Islet precursor cell (in vitro differentiated cells): ENCODE results near the gene KPNB1.

Experiments used
- DNase-seq: peaks from one replicate; pipeline ENCODE4 v3.0.0-alpha.2; 2018

The KPNB1 gene

DNA sequence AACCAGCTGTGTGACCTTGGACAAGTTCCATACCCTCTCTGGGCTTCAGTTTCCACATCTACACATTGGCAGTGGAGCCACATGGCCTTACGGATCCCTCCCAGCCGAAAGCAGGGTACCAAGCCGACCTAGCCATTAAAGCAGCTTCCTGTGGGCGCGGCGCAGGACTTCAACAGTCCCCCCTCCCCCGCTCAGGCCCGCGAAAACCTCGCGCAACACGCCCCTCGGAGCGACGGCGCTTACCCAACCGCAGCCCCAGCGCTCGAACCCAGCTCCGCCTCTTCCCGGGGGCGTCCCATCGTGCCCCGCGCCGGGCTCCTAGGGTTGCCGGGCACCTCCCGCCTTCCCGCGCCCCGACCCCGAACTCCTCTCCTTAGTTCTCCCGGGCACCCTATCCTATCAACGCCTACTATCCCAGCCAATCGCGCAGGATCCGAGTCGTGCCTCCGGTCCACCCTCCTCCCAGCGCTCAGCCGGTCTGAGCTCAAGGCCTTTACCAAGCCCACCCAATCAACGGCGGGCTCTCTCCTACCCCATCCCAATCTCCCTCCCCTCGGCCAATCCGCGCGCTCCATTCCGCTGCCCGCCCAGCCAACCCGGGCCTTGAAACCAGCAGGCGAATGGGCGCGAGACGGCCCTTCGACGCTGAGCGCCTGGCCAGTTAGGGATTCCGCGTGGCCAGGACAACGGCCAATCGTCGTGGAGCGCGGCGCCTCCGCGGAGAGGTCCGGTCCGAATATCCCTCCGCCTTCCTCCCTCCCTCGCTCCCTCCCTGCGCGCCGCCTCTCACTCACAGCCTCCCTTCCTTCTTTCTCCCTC is at the start of gene KPNB1:
Gene KPNB1, plus strand, starts transcription at position 767 of the 819 bp plus-strand sequence. CDS start 326 bp downstream, outside the sequence.
- peak; percentile 100 for DNase-seq

GRCh38 chr17:47603830-47604597 is 45.7 kb upstream of the KPNB1 start:
- no peak for DNase-seq

DNA sequence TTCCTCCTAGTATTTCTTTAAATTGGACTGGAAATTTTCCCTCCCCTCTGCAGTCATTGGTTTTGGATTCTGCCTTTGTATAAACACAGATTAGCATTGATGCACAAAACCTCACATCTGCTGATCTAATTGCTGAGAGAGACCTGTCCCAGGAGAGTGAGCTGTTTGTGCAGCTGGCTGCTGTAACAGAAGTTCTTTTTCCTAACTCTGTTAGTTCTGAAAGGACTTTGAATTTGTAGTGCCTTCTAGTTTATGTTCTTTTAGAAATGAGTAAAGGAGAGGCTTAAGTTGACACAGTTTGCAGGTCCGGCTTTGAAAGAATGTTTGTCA is 45.2 kb upstream of the KPNB1 start:
- DNase-seq = no peak

DNA sequence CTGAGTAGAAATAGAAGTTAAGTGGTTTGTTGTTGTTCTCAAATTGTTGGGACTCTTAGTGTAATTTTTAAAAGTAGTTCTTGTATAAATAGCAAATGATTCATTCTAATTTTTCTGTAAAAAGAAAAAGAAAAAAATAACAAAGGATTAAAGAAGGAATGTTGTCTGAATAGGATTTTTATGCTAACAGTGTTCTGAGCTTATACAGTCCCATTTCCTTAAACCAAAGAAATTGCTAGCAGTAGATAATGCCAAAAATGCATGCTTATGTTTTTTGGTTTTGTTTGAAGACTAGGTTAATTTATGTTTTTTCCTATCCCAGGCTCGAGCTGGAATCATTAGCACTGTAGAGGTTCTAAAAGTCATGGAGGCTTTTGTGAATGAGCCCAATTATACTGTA is 44.7 kb upstream of the KPNB1 start:
- DNase-seq = no peak

GRCh38 chr17:47607481-47607880 is 42.2 kb upstream of the KPNB1 start:
- no peak for DNase-seq

DNA sequence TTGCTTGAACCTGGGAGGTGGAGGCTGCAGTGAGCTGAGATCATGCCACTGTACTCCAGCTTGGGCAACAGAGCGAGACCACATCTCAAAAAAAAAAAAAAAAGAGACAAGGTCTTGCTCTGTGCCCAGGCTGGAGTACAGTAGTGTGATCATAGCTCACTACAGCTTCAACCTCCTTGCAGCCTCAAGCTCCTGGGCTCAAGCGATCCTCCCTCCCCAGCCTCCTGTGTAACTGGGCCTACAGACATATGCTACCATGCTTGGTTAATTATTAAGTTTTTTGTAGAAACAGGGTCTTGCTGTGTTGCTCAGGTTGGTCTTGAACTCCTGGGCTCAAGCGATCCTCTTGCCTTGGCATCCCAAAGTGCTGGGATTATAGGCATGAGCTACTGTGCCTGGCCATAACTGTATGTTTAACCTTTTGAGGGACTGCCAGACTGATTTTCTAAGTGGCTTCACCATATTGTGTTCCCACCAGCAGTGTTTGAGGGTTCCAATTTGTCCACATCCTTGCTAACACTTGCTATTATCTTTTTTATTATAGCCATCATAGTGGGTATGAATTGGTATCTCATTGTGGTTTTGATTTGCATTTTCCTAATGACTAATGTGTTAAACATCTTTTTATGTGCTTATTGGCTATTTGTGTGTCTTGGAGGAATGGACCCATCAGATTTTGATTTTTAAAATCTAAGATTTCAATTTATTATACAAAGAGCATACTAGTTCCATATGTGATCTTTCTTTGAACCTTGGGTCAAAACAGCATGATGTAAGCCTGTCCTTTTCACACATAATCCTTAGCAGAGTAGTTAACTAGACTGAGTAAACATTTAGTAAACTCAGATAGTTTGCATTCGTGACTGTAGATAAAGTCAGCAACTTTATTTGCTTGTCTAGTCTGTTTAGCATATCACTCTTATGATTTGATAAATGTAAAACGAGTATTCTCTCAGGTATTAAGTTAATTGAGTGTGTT is 38.1 kb upstream of the KPNB1 start:
- DNase-seq = no peak

GRCh38 chr17:47615766-47616424 is 33.8 kb upstream of the KPNB1 start:
- no peak for DNase-seq

DNA sequence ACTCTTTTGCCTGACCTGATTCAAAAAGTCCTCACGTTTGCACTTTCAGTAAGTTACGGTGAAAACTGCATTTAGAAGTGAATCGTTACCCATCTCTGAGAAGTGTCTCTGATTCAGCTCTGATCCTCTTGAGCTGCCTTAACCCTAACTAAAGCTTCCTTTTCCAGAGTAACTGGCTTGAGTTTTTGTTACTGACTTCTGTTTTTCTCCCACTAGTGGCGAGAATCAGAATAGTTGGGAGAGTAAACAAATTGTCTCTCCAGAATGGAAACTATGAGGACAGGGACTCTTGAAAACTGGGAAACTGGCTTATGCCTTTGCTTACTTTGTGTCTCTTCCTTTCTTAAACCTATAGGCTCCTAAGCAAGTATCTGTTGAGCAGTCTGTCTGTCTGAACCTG is 31.3 kb upstream of the KPNB1 start:
- DNase-seq = no peak

GRCh38 chr17:47620503-47621245 is 29.0 kb upstream of the KPNB1 start:
- DNase-seq = no peak

DNA sequence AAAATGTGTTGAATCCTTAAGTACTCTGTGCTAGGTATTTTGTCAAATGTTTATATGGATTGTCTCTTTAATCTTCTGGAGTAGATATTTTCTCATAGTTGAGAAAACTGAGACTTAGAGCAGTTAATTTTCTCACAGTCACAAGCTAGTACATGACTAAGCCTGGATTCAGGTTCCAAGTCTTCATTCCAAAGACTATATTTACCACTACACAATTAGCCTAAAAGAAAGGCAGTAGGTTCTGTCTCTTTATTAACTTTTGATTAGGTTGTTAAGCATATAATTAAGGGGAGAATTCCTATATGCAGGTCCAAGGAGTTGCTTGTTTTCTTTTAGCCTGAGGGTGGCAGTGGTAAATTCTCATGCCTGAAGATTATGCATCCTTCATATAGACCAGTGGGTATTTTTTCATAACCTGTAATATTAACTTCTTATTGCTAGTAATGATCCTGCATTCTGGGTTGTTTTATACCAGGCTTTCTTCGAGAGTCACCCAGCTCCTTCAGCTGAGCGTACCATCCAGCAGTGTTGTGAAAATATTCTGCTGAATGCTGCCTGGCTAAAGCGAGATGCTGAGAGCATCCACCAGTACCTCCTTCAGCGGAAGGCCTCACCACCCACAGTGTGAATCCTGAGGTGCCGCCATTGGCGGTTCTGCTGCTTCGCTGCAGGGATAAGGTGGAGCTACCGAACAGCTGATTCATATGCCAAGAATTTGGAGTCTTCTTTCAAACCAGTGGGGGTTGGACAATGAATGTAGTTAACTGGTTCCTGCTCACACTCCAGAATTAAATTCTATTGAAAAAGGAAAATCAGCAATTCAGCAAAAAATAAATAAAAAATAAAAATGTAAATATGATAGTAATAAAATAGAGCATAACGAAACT is 28.2 kb upstream of the KPNB1 start:
- DNase-seq = peak; percentile 98

DNA sequence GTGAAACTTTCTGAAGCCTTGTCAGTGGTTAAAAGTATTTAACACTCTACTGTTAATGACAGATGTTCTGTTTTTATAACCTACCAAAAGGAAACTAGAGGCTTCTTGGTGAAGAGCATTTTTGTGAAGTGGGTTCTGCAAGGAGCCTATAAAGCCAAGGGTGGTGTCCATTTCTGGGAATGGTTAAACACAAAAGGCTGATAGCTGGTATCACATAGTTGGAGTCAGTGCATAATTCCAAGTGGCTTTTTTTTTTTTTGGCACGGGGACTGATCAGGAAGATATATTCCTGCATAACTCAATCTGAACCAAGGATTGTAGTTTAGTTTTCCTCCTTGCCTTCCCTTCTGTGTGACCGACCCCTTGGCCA is 27.6 kb upstream of the KPNB1 start:
- DNase-seq = no peak

- DNase-seq = no peak
These were observed 25.0 kb upstream of the KPNB1 start for GRCh38 chr17:47624727-47625068.

DNA sequence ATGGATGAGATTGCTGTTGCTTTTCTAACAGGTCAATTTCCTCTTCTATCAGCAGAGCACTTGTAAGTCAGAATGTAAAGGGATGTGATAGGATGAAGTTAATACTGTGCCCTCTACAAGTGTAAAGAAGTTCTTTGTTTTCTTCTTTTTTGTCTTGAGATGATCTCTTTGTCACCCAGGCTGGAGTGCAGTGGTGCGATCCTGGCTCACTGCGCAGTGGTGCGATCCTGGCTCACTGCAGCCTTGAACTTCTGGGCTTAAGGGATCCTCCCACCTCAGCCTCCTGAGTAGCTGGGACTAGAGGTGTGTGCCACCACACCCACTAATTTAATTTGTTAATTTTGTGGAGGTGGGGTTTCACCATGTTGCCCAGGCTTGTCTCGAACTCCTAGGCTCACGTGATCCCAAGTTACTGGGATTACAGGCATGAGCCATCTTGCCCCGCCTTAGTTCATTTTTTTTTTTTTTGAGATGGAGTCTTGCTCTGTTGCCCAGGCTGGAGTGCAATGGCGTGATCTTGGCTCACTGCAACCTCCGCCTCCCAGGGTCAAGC is 21.6 kb upstream of the KPNB1 start:
- DNase-seq = no peak

DNA sequence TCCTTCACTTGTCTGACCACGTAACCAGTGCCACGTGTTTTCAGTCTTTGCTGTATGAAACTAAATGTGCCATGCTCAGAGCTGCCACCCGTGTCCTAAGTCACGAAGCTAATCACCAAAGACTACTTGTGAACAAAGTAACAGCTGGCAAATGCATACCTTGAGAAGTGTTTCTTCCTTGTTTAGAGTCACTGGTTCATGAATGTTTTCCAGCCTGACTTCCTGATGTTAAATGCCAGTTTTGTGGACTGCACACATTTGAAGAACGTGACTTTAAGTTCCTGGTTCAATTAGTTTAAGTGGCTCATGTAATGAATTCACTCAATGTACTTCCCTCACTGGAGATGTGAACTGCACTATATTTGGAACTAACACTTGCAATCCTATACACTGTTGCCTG is 19.9 kb upstream of the KPNB1 start:
- DNase-seq = no peak

DNA sequence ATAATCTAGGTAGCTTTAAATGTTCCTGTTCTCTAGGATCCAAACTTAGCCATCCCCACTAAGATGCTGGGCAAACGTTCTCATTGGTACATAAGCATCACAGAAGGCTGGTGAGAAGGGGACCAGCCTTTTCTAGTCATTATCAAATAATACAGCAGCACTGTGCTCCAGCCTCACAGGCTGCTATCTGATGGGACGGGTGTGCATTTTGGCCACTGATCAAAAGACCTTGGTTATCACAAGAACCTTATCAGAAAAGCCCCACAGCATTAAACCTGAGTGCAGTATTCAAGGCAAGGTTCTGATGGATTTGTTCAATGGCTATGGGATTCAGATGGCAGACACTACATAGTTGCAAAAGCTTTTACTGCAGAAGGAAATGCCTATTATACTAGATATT is 19.1 kb upstream of the KPNB1 start:
- no peak for DNase-seq

DNA sequence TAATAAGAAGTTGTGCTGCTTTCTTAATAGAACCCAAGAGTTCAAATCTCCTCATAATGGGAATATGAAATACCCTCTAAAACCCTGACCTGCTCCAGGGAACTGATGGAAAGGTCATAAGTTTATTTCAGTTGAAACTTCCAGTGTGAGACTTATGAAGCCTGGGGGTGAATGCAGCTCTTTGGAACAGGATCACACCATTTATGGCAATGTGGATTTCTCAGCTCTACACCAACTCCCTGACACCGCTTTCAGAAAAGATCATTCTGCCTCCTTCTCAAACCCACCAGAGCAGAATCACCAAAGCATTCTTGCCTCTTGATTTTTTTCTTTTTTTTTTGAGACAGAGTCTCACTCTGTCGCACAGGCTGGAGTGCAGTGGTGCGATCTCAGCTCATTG is 16.7 kb upstream of the KPNB1 start:
- DNase-seq = no peak

DNA sequence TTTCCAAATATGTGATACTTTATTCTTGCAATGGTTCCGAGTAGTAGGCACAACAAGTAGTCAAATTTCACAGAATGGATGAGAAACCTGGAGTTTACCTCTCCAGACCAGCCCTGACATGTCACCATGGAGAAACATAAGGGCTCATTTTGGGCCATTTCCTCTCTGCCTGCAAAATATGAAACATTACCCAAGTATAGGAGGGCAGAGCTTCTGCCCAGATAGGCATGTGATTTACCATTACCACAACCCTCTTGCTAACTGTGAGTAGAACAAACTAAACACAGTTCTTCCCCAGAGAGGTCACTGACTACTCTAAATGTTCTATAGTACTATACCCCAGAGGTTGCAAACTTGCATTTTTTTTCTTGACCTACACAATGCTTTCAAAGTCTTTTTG is 15.7 kb upstream of the KPNB1 start:
- DNase-seq = no peak

DNA sequence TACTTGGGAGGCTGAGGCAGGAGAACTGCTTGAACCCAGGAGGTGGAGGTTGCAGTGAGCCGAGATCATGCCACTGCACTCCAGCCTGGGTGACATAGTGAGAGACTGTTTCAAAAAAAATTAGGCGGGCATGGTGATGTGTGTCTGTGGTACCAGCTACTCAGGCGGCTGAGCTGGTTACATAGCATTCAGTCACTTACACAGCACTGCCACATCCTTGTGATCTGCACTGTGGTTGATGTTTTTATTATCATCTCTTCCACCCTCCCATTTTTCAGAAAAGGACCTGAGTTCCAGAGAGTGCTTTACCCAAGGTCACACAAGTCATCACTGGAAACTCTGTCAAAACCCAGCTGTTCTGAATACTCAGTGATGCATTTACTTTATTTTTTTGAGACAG is 14.8 kb upstream of the KPNB1 start:
- DNase-seq = no peak

DNA sequence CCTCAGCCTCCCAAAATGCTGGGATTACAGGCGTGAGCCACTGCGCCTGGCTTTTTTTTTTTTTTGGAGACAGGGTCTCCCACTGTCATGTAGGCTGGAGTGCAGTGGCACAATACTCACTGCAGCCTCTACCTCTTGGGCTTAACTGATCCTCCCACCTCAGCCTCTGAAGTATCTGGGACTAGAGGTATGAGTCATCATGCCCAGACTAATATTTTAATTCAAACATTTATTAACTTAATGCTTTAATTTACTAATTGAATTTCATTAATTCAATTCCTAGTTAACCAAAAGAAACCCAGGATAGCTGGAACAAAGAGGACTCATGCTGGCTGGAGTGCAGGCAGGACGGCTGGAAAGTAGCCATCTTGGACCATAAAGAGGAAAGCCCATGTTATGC is 14.0 kb upstream of the KPNB1 start:
- DNase-seq = no peak

- no peak for DNase-seq
These were observed 13.3 kb upstream of the KPNB1 start for GRCh38 chr17:47636273-47637030.
